B cell (primary cell): Measurements from ENCODE around the gene BRINP2. TPM values are rescaled to one million over a fixed set of nuclear protein-coding genes. Genes with fewer than 3 reads are reported as not detected.

Source experiments
- ATAC-seq: fragments of 200-7000 bp; cut with Tn5 transposase; one replicate; pipeline ENCODE4 v1.10.0; 2021; ENCODE audit warnings: low read depth, mild to moderate bottlenecking, moderate number of reproducible peaks, moderate library complexity
- CTCF ChIA-PET: fragments of 350-600 bp; sonication (Branson Sonifier 250); formaldehyde crosslinking; loops from one replicate; lab custom pipeline; 2021; ENCODE audit warnings: antibody characterized with exemption, inconsistent platforms; lab: Charles Lee
- POLR2A ChIA-PET: fragments of 350-600 bp; sonication (Branson Sonifier 250); formaldehyde crosslinking; loops from one replicate; lab custom pipeline; 2021; ENCODE audit warnings: antibody characterized with exemption; lab: Charles Lee
- DNase-seq: peaks from one replicate; pipeline ENCODE4 v3.0.0; 2013
- H2AFZ ChIP-seq: 2 replicates; pipeline ENCODE4 v1.6.1; 2012; ENCODE audit warnings: mild to moderate bottlenecking, low read depth, low read length; ENCODE audit not compliant: insufficient read depth, poor library complexity, severe bottlenecking
- H3K27ac ChIP-seq, 2 donors: 1 replicate in 1 of 2; 2 replicates in 1 of 2; pipeline ENCODE4 v1.5.1; 2012 to 2013; ENCODE audit warnings: low read length in 2 of 2, mild to moderate bottlenecking in 2 of 2, moderate library complexity in 1 of 2
- H3K27me3 ChIP-seq, 4 experiments: fragments of 200-600 bp in 1 of 4; sonication (generic) in 1 of 4; replicated peaks in 1 of 4; 1 replicate in 2 of 4; 2 replicates in 2 of 4; pipeline versions ENCODE4 v1.6.1 to v1.7.0; 2013 to 2016; ENCODE audit warnings: low read length in 3 of 4, mild to moderate bottlenecking in 2 of 4, mixed read lengths in 1 of 4, moderate library complexity in 1 of 4; ENCODE audit not compliant: insufficient read depth in 4 of 4, control insufficient read depth in 3 of 4; ENCODE audit errors: control extremely low read depth in 1 of 4
- H3K36me3 ChIP-seq, 2 experiments: replicated peaks in 1 of 2; 1 replicate in 1 of 2; 2 replicates in 1 of 2; pipeline versions ENCODE4 v1.6.1 to v1.7.1; 2013; ENCODE audit warnings: low read length in 1 of 2; ENCODE audit not compliant: insufficient read depth in 2 of 2, control insufficient read depth in 1 of 2; ENCODE audit errors: control extremely low read depth in 1 of 2, extremely low read depth in 1 of 2
- H3K4me1 ChIP-seq, 2 donors: fragments of 200-600 bp in 1 of 2; sonication (generic) in 1 of 2; 1 replicate in 1 of 2; 2 replicates in 1 of 2; pipeline versions ENCODE4 v1.5.1 to v1.6.1; 2013 to 2017; ENCODE audit warnings: low read length in 2 of 2; ENCODE audit not compliant: control insufficient read depth in 2 of 2, insufficient read depth in 2 of 2
- H3K4me2 ChIP-seq: replicated peaks from 2 replicates; pipeline ENCODE3; 2012; ENCODE audit warnings: mild to moderate bottlenecking, low read depth, low read length; ENCODE audit not compliant: poor library complexity, severe bottlenecking
- H3K4me3 ChIP-seq, 5 experiments: fragments of 200-600 bp in 1 of 5; sonication (generic) in 1 of 5; 1 replicate in 3 of 5; 2 replicates in 2 of 5; pipeline versions ENCODE4 v1.5.1 to v1.7.0; 2011 to 2016; ENCODE audit warnings: low read length in 4 of 5, mild to moderate bottlenecking in 4 of 5, low read depth in 2 of 5, control low read depth in 1 of 5, moderate library complexity in 1 of 5; ENCODE audit not compliant: insufficient read depth in 1 of 5; ENCODE audit errors: control extremely low read depth in 1 of 5, extremely low read depth in 1 of 5
- H3K79me2 ChIP-seq: fragments of 200-600 bp; sonication (generic); one replicate; pipeline ENCODE4 v1.6.0; 2016; ENCODE audit warnings: low read length; ENCODE audit not compliant: control insufficient read depth, insufficient read depth
- H3K9ac ChIP-seq: fragments of 200-600 bp; sonication (generic); 2 replicates; pipeline ENCODE4 v1.6.1; 2017; ENCODE audit warnings: mild to moderate bottlenecking, low read length, moderate library complexity
- H3K9me3 ChIP-seq, 3 donors: one replicate each; pipeline versions ENCODE4 v1.6.1 to v1.7.1; 2013; ENCODE audit warnings: low read length in 2 of 3; ENCODE audit not compliant: control insufficient read depth in 2 of 3, insufficient read depth in 1 of 3; ENCODE audit errors: control extremely low read depth in 1 of 3
- H4K20me1 ChIP-seq: 2 replicates; pipeline ENCODE4 v1.6.0; 2012; ENCODE audit warnings: mild to moderate bottlenecking, low read length; ENCODE audit not compliant: insufficient read depth, control insufficient read depth, poor library complexity, severe bottlenecking
- H3K27ac Mint-ChIP-seq: one replicate; pipeline ENCODE4 v1.8.0; 2021; ENCODE audit warnings: mixed read lengths
- H3K27me3 Mint-ChIP-seq: one replicate; pipeline ENCODE4 v1.8.0; 2021; ENCODE audit warnings: mixed read lengths
- H3K4me1 Mint-ChIP-seq: one replicate; pipeline ENCODE4 v1.8.0; 2021; ENCODE audit warnings: mixed read lengths
- H3K4me3 Mint-ChIP-seq: one replicate; pipeline ENCODE4 v1.8.0; 2021; ENCODE audit warnings: mixed read lengths
- H3K9me3 Mint-ChIP-seq: one replicate; pipeline ENCODE4 v1.8.0; 2022; ENCODE audit warnings: mixed read lengths; ENCODE audit not compliant: insufficient read depth
- EZH2 ChIP-seq: IDR thresholded peaks from 2 replicates; pipeline ENCODE4 v1.6.1; 2012; ENCODE audit warnings: borderline replicate concordance, low read depth, mild to moderate bottlenecking, moderate library complexity, low read length; ENCODE audit not compliant: insufficient read depth, poor library complexity, severe bottlenecking
- whole genome bisulfite sequencing: methylation state at CpG from one replicate; pipeline ENCODE4 v1.1.5; 2013; ENCODE audit warnings: missing lambda C conversion rate; ENCODE audit not compliant: insufficient coverage; 5-methylcytosine and 5-hydroxymethylcytosine counted together
- intact Hi-C: fragments of 100-400 bp; cut with micrococcal nuclease; formaldehyde crosslinking; loops from one replicate; pipeline ENCODE4 v1.10.0; 2022
- polyA plus RNA-seq: library from polyadenylated mRNA; depleted of rRNA; stranded (reverse); fragments of >200 nt; gene quantifications from 2 replicates; pipeline ENCODE4 v1.2.3, GENCODE V29; 2012
- total RNA-seq, 2 donors: library from RNA; stranded (reverse); fragments of 120-200 nt in 1 of 2; gene quantifications; 1 replicate in 1 of 2; 2 replicates in 1 of 2; pipeline versions ENCODE4 v1.2.3 to v1.2.4, GENCODE V29; 2013 to 2022
- TF ChIP-seq, protein P1 (sequence below): fragments of 200-600 bp; IDR thresholded peaks from one replicate; pipeline ENCODE4 v1.8.0; 2022; ENCODE audit warnings: antibody characterized with exemption, mild to moderate bottlenecking

The BRINP2 gene
- total and polyA plus RNA-seq, 2 donors (not counting 1 experiment from before 2014, with no cell fraction given): not detected

DNA sequence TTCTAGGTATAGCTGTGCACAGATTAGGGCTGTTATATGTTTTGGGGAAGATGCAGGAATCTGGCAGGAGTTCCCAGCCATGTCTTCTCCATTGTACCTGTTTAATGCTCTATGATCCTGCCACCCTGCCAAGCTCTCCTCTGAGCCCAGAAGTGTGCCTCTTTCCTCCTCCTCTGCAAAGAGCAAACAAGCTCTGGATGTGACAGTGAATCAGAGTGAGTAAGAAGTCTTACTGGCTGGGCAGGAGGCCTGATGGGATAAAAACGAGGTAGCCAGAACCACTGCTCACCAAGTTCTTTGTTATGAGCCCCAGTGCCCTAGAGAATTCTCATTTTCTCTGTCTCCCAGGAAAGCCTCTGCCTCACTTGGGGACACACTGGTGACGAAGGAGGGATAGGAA is 69.0 kb downstream of the BRINP2 start:
- H4K20me1 ChIP-seq: no peaks in the 10 kb centered on the region
- H3K4me3 ChIP-seq: no peak overlapping the region
- H3K9me3 Mint-ChIP-seq: no peaks in the 10 kb centered on the region
- no peaks in the 10 kb centered on the region for H3K27me3 ChIP-seq
- H3K27ac ChIP-seq: no peak overlapping the region
- no CpG with 5 or more reads among the region's 2 CpGs for WGBS
- no peak overlapping the region for H3K4me3 Mint-ChIP-seq
- ATAC-seq (no peak), DNase-seq (no peak)
- TF ChIP-seq, protein P1, sequence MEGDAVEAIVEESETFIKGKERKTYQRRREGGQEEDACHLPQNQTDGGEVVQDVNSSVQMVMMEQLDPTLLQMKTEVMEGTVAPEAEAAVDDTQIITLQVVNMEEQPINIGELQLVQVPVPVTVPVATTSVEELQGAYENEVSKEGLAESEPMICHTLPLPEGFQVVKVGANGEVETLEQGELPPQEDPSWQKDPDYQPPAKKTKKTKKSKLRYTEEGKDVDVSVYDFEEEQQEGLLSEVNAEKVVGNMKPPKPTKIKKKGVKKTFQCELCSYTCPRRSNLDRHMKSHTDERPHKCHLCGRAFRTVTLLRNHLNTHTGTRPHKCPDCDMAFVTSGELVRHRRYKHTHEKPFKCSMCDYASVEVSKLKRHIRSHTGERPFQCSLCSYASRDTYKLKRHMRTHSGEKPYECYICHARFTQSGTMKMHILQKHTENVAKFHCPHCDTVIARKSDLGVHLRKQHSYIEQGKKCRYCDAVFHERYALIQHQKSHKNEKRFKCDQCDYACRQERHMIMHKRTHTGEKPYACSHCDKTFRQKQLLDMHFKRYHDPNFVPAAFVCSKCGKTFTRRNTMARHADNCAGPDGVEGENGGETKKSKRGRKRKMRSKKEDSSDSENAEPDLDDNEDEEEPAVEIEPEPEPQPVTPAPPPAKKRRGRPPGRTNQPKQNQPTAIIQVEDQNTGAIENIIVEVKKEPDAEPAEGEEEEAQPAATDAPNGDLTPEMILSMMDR: no peak
- no peak for TF ChIP-seq EZH2
- peaks cover 4% of the 10 kb centered on the region for H3K27me3 Mint-ChIP-seq
- H3K9me3 ChIP-seq: no peaks in the 10 kb centered on the region
- no peak overlapping the region for H2AFZ ChIP-seq
- H3K4me2 ChIP-seq: no peak overlapping the region
- H3K36me3 ChIP-seq: no peaks in the 10 kb centered on the region
- POLR2A ChIA-PET: no interaction called here
- CTCF ChIA-PET: no interaction called here
- H3K79me2 ChIP-seq: no peaks in the 10 kb centered on the region
- H3K4me1 Mint-ChIP-seq: no peaks in the 10 kb centered on the region
- H3K27ac Mint-ChIP-seq: no peak overlapping the region
- H3K4me1 ChIP-seq: no peaks in the 10 kb centered on the region
- H3K9ac ChIP-seq: no peak overlapping the region
- intact Hi-C loops: no loop called here

GRCh38 chr1:177243773-177244172 is 73.0 kb downstream of the BRINP2 start:
- ATAC-seq: no peak
- Histone ChIP-seq H3K27me3 (no peaks in the 10 kb centered on the region), H3K4me3 (no peak overlapping the region), H3K4me1 (no peaks in the 10 kb centered on the region), H3K36me3 (no peaks in the 10 kb centered on the region), H3K79me2 (no peaks in the 10 kb centered on the region), H3K27ac (no peak overlapping the region), H3K9ac (no peak overlapping the region), H2AFZ (no peak overlapping the region), H3K4me2 (no peak overlapping the region), H4K20me1 (no peaks in the 10 kb centered on the region), H3K9me3 (no peaks in the 10 kb centered on the region)
- DNase-seq: no peak
- intact Hi-C loops: no loop called here
- ChIA-PET POLR2A (no interaction called here), CTCF (interaction anchor here (1.6 kb wide), 1 partner anchor 9 kb away, joined by 4 read pairs; no protein-coding TSS in a partner anchor)
- TF ChIP-seq, protein P1: no peak
- TF ChIP-seq EZH2: no peak
- Mint-ChIP-seq H3K27me3 (peaks cover 4% of the 10 kb centered on the region), H3K27ac (no peak overlapping the region), H3K4me3 (no peak overlapping the region), H3K9me3 (no peaks in the 10 kb centered on the region), H3K4me1 (no peaks in the 10 kb centered on the region)
- WGBS: 80% methylated on average over 1 of the region's 1 CpG
